ENCODE data around the gene RNF5.
"Not testable (repeated sequence)": the region's sequence is repeated elsewhere in the genome, so short reads cannot be mapped to it uniquely, and the experiment has no call there.

The RNF5 gene

GRCh38 chr6:32204268-32204715 is 26.1 kb downstream of the RNF5 start:
- no peak for DNase-seq (ENCODE audit: low read depth in 2 of 2)

GRCh38 chr6:32208996-32209395 is 30.8 kb downstream of the RNF5 start:
- DNase-seq (ENCODE audit: low read depth in 2 of 2) = no peak

- DNase-seq (ENCODE audit: low read depth in 2 of 2) = no peak
These were observed 32.0 kb downstream of the RNF5 start for GRCh38 chr6:32210191-32210601.

- DNase-seq (ENCODE audit: low read depth in 2 of 2) = not testable (repeated sequence)
These were observed 33.2 kb downstream of the RNF5 start for GRCh38 chr6:32211432-32211831.

GRCh38 chr6:32212076-32212760 is 34.0 kb downstream of the RNF5 start:
- no peak for DNase-seq (ENCODE audit: low read depth in 2 of 2)

- DNase-seq (ENCODE audit: low read depth in 2 of 2) = no peak
These were observed 35.4 kb downstream of the RNF5 start for GRCh38 chr6:32213649-32214048.

GRCh38 chr6:32214126-32214525 is 35.9 kb downstream of the RNF5 start:
- DNase-seq (ENCODE audit: low read depth in 2 of 2) = no peak

- DNase-seq (ENCODE audit: low read depth in 2 of 2) = no peak
These were observed 37.4 kb downstream of the RNF5 start for GRCh38 chr6:32215617-32216016.

- DNase-seq (ENCODE audit: low read depth in 2 of 2) = no peak
These were observed 38.1 kb downstream of the RNF5 start for GRCh38 chr6:32216285-32216684.

- DNase-seq (ENCODE audit: low read depth in 2 of 2) = no peak
These were observed 38.8 kb downstream of the RNF5 start for GRCh38 chr6:32216998-32217397.

- DNase-seq (ENCODE audit: low read depth in 2 of 2) = no peak
These were observed 40.0 kb downstream of the RNF5 start for GRCh38 chr6:32218167-32218566.

- DNase-seq (ENCODE audit: low read depth in 2 of 2) = no peak
These were observed 41.8 kb downstream of the RNF5 start for GRCh38 chr6:32220021-32220420.

- DNase-seq (ENCODE audit: low read depth in 2 of 2) = no peak
These were observed 44.4 kb downstream of the RNF5 start for GRCh38 chr6:32222333-32223230.

- no peak for DNase-seq (ENCODE audit: low read depth in 2 of 2)
These were observed 45.3 kb downstream of the RNF5 start, which contains the start of gene NOTCH4 for GRCh38 chr6:32223258-32224235. Gene NOTCH4 (minus strand): TSS chr6:32224067. CDS start chr6:32223928, 139 bp downstream.

- DNase-seq (ENCODE audit: low read depth in 2 of 2) = no peak
These were observed 46.5 kb downstream of the RNF5 start for GRCh38 chr6:32224696-32225095.

GRCh38 chr6:32226434-32226833 is 48.2 kb downstream of the RNF5 start:
- no peak for DNase-seq (ENCODE audit: low read depth in 2 of 2)
